ENCODE results near the gene LZIC. TPM values are rescaled to one million over a fixed set of nuclear protein-coding genes. Genes with fewer than 3 reads are reported as not detected.
"Not testable (repeated sequence)": the region's sequence is repeated elsewhere in the genome, so short reads cannot be mapped to it uniquely, and the experiment has no call there.

LZIC gene
- 10 to 100 TPM; 60.8 to 78.0 (median 71.9) TPM for polyA plus RNA-seq (ENCODE audit: insufficient read length in 4 of 4)

DNA sequence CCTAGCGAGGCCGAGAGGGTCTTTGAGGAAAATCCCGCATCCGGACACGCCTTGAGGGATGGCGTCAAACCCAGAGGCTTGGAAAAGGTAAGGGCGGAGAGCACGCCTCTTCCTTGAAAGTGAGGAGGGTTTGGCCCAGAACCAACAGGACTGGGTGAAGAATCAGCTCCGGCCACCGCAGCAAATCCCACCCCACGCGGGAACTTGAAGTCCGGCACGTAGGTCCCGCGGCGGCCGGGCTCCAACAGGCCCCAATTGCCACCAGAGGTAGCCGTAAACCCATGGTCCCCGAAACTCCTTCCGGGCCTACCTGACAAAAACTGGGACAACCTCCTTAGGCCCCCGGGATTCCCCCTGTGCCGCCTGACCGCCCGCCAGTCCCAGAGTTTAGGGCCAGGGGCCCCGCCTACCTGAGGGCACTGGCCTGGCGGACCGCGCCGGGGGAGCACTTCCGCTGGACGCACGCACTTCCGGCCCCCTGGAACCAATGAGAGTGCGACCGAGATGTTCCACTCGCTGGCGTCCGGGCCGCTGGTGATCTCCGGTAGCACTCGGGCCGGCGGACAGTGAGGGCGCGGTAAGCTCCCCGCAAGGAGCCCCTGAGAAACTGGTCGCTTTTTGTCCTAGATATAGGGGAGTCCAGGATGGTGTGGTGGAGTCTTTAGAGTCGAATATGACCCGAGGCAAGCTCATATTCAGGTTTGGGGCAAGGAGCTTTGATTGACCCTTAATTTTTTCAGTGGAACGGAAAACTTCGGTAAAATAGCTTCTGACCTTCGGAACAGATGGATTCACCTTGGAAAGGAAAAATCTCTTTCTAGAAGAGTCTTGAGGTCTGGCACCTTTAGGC, at the start of gene LZIC, which contains the start of gene NMNAT1:
Gene LZIC (minus strand): TSS at position 453 of the 850 bp plus-strand sequence. CDS start 6,772 bp downstream, outside the sequence.
Gene NMNAT1 (plus strand): TSS at position 537 of the 850 bp plus-strand sequence. CDS start 28,599 bp downstream, outside the sequence.
- DNase-seq (ENCODE audit: low read depth in 4 of 4, low spot score in 3 of 4) = peak; percentile 77 to 89 (median 82)

DNA sequence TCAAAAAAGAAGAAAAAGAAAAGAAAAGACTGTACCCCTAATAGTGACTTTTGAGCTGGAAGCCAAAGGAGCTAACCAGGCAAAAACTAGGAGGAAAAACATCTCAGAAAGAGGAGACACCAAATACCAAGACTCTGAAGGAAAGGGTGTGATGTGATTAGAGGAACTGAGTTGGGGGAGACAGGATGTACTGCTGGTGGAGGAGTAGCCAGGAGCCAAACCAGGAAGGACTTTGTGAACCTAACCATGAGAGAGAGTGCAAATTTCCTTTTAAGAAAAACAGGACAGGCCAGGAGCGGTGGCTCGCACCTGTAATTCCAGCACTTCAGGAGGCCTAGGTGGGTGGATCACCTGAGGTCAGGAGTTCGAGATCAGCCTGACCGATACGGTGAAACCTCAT, 49.7 kb upstream of the LZIC start:
- no peak for DNase-seq (ENCODE audit: low read depth in 4 of 4, low spot score in 3 of 4)

DNA sequence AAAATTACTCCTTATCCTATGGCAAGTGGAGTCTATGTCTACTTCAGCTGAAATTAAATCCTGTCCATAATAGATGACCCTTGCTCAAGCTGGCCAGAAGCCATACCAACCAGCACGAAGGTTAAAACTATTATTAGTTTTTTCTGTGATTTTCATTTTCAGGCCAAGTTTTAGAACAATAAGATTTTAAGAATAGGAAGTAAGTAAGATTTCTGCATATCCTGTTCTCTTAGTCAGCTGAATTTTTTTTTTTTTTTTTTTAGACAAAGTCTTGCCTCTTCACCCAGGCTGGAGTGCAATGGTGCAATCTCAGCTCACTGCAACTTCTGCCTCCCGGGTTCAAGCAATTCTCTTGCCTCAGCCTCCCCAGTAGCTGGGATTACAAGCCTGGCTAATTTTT, 47.8 kb upstream of the LZIC start:
- DNase-seq (ENCODE audit: low read depth in 4 of 4, low spot score in 3 of 4) = no peak

DNA sequence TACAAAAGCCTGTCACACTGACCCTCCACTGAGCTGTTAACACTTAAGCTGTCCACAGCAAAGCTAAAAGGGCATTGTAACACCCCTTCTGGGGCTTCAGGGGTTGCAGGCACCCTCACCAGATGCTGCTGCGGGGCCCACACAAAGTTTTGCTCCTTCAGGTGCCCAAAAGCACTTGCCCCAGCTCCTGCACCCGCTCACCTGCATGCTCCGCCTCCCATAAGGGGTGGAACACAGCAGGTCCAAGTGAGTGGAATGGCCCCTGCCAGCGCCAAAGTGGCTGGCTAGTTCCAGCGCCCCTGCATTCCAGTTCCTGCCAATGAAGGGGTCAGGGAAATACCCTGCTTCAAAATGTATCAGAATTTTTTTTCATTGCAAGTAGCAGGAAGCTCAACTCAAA, 46.6 kb upstream of the LZIC start:
- no peak for DNase-seq (ENCODE audit: low read depth in 4 of 4, low spot score in 3 of 4)

DNA sequence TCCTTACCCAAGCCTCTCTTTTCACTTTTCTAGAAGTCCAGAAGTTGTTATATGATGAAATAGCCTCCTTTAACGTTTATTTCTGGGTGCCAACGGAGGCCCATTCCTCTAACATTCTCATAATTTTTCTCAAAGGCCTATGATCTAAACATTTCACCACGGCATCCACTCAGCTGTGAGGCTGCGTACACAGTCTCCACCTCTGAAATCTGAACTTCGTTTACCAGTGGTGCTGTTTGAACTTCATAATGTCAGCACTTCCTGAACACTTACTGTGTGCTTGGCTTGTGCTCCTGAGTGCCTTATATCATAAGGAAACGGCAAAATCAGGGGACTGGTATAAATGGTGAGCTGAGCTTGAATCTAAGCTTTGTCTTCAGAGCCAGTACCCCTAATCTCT, 41.8 kb upstream of the LZIC start:
- DNase-seq (ENCODE audit: low read depth in 4 of 4, low spot score in 3 of 4) = no peak

DNA sequence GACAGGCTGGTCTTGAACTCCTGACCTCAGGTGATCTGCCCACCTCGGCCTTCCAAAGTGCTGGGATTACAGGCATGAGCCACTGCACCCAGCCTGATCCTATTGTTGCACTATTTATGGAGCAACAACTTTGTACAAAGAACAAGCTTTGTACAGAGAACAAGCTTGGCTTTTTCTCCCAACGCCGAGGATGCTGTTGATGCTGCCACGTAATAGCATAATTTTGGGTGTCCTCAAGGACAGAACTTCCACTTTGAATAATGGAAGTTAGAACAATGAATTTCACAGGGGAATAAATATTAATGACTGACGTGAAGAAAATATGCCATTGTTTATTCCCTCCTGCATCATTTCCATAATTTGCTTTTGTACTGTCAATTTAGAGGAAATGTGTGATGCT, 41.1 kb upstream of the LZIC start:
- DNase-seq (ENCODE audit: low read depth in 4 of 4, low spot score in 3 of 4) = no peak

DNA sequence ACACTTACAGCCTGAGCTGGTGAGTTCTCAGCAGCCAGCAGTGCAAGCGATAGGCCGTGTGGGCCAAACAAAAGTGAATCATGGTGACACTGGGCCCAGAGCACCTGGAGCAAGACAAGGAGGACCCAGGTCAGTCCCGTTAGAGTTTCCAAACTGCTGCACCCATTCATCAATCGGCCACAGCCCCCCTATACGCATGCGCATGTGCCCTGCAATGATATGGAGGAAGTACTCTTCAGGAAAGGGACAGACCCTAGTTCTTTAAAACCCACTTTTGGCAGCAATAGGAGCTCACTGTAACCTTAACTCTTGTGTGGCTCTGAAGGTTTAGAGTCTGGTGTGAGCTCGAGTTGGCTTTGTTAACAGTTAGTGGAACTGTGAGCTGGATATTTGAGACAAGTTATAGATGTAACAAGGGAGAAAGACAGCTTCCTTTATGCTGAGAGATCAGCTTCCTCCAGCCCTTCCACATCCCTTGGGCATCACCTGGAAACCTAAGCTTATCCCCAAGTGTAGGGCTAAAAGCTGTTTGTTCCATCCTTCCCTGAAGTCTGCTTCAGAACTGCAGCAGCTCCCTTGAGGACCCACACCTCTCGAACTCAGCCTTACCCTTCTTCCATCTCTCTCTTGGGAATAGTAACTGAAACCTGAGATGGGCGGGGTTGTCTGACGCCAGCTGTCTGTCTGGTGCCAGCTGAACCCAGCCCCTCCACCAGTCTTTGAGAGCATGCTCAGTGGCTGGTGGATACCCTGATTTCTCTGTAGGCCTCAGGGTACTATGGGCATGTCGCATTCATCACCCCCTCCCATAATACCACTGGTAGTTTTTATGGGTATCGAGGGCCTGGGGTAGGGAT, 17.7 kb upstream of the LZIC start:
- DNase-seq (ENCODE audit: low read depth in 4 of 4, low spot score in 3 of 4) = peak in 1 of 4 donors; percentile 5

DNA sequence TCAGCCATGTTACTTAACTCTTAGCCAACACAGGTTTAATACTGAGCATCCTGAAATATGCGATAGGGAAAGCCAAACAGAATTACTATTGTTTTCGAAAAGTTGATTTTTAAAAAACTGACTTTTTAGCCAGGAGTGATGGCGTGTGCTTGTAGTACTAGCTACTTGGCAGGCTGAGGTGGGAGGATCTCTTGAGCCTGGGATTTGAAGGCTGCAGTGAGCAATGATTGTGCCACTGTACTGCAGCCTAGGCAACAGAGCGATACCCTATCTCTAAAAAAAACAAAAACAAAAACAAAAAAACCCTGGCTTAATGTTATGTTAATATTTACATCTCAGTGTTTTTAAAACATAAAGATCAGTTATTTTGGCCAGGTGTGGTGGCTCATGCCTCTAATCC, 16.8 kb upstream of the LZIC start:
- no peak for DNase-seq (ENCODE audit: low read depth in 4 of 4, low spot score in 3 of 4)

DNA sequence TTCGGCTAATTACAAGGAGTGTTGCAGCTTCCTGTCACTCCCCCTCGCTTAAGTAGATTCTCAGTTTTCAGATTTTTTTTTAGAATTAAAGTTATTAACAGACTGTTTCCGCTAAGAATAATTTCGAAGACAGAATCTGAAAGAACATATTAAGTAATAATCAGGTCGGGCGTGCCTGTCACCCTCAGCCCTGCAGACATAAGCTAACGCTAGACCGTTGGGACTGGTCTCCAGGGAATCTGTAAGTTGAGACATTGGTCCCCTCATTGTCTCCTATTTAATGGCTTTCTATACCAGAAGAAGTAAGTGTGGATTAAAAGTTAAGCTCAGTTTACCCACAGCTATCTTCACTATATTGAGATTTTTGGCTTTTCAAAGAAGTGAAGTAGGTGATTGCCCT, 14.5 kb upstream of the LZIC start:
- DNase-seq (ENCODE audit: low read depth in 4 of 4, low spot score in 3 of 4) = no peak

DNA sequence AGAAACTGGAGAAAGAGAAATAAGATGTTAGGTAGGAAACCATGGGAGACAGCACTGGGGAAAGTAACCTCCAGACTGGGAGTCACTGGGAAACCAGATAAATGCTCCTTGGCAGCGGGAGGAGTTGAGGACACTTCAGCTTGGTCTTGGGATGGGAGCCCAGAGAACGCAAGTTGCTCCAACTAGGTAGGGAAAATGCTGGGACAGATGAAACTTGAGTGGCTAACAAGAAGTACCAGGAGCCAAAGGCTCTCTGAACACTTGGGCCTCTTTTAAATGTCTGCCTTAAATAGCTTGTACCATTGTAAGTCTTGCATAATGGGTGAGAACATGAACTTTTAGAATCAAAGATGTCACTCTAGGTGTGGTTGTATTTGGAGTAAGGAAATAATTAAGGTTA, 3.1 kb upstream of the LZIC start:
- no peak for DNase-seq (ENCODE audit: low read depth in 4 of 4, low spot score in 3 of 4)

DNA sequence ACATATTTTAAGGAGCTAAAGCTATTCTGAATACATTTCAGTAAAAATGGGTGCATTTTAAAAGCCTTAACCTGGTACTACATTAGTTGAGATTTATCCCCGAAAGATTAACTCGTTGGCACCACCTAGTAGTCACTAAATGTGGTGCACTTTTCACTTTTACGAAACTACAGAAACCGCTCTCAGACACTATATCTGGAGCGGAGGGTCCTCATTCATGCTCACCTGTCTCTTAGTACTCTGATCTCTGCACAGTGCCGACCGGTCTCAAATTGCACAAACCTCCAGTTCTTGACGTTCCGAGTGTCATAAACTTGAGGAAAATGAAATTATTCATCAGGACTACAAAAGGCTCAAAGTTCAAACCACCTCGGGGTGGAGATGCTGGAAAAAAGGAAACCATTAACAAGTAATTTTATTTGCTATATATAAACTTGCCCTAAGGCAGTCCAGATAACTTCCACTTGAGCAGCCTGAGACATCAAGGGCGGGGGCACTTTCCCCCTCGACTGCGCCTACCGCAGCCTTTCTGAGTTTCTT, 722 bp downstream of the LZIC start:
- DNase-seq (ENCODE audit: low read depth in 4 of 4, low spot score in 3 of 4) = peak in 2 of 4 donors; percentile 16 to 18

DNA sequence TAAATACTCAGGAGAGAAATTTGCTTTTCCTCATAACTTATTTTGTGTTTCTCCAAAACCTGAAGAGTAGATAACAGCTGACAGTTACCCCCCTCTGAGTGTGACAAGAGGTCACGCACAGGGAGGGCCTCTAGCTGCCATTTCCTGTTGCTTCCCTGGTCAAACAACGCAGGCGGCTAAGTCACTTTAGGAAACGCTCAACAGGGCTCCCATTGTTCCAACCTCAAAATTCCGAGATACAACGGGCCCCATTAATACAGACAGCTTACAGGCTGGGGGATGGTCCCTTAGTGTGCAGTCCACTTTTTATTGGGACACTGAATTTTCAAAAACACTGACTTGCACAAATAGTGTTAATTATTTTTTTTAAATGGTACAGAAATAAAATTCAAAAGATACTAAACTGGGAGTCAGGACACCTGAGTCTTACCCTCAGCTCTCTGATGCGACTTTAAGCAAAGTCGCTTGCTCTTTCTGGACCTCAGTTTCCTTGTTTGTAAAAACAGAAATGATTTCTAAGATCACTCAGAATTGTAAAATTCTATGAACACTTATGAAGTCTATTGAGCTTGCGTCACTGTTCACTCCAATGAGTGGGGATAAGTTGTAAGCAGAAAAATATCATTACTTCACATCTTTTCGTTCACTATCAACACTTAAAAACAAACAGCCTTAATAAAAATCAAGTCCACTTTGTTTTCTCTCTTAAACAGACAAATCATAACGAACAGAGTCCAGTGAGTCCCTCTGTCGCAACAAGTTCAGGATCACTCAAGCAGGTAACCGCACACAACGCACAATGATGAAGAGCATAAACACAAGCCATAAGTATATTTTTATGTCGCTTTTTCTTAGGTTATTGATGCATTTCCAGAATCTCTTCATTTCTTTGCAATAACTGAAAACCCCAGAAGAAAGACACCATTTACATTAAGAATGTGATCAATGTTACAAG, 13.5 kb downstream of the LZIC start:
- DNase-seq (ENCODE audit: low read depth in 4 of 4, low spot score in 3 of 4) = no peak

DNA sequence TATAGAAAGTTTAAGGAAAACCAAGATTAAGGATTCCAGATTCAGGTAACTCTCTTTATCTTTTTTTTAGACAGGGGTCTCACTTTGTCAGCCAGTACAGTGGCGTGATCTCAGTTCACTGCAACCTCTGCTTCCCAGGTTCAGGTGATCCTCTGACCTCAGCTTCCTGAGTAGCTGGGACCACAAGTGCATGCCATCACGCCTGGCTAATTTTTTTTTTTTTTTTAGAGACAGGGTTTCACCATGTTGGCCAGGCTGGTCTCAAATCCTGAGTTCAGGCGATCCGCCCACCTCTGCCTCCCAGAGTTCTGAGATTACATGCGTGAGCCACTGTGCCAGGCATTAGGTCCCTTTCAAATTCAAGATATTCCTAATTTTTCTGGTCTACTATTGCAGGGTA, 15.9 kb downstream of the LZIC start:
- DNase-seq (ENCODE audit: low read depth in 4 of 4, low spot score in 3 of 4) = no peak

DNA sequence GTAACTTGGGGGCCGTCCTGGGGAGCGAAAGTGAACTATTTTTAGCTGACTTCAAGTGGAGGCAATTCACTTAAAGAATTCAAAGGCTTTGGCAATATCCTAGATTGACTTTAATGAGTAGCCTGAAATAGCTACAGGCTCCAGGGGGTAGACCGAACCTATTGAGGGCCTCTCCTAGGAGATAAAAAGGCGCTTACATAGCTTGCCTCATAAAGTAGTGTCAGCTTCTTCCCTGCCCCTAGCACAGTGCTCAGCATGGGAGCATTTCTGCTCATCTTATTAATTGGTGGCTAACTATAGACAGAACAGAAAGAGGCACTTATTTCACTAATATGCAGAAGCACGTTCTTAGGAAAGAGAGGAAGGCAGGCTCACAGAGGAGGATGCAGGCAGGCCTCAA, 20.8 kb downstream of the LZIC start:
- no peak for DNase-seq (ENCODE audit: low read depth in 4 of 4, low spot score in 3 of 4)

DNA sequence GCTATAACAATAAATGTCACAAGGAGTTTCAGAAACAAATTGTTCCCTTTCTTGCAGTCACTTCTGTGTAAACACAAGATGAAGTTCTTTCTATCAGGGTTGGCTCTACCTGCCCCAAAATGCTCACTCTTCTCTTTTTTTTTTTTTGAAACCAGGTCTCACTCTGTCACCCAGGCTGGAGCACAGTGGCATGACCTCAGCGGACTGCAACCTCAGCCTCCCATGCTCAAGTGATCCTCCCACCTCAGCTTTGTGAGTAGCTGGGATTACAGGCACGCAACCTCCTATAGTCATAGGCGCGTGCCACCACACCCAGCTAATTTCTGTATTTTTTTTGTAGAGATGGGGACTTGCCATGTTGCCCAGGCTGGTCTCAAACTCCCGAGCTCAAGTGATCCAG, 22.6 kb downstream of the LZIC start:
- DNase-seq (ENCODE audit: low read depth in 4 of 4, low spot score in 3 of 4) = no peak

DNA sequence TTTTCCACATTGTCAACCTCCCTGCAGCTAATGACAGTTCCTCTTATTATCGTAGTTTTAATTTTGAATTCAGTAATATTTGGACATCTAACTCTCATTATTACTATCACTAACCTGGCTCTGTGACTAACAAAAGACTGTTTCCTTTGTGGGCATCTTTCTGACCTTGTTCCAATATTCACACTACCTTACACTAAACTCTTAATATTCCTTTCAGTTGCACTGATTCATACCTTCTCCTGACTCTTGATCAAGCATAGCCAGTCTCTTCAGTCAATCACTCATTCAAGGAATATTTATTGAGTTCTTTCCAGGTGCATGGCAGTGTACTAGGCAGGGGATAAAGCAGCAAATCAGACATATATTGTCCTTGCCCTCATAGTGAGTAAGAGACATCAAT, 25.3 kb downstream of the LZIC start:
- no peak for DNase-seq (ENCODE audit: low read depth in 4 of 4, low spot score in 3 of 4)

DNA sequence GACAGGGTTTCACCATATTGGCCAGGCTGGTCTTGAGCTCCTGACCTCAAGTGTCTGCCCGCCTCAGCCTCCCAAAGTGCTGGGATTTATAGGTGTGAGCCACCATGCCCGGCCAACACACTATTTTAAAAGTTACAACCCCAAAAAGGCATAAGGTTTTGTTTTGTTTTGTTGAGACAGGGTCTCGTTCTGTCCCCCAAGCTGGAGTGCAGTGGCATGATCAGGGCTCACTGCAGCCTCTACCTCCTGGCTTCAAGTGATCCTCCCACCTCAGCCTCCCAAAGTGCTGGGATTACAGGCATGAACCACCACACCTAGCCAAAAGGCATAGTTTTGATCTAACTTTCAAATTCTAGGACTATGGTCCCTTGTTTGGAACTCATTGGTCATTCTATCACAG, 25.7 kb downstream of the LZIC start:
- DNase-seq (ENCODE audit: low read depth in 4 of 4, low spot score in 3 of 4) = not testable (repeated sequence)

DNA sequence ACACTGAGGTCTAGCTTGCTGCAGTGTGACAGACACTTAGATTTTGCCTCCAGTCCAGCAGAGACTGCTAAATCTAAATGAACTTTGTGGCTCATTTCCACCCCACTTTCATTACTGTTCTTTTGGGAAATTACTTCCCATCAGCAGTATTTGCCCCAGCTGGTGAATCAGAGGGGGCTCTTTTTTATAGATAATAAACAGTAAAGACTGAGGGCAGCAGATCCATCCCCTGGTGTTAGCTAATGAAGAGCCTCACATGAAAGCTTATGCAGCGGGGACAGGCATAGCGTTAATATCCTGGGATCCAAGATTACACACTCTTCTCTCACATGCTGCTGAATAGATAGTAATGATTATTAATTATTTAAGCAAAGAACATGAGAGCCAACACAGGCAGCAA, 26.7 kb downstream of the LZIC start:
- no peak for DNase-seq (ENCODE audit: low read depth in 4 of 4, low spot score in 3 of 4)

DNA sequence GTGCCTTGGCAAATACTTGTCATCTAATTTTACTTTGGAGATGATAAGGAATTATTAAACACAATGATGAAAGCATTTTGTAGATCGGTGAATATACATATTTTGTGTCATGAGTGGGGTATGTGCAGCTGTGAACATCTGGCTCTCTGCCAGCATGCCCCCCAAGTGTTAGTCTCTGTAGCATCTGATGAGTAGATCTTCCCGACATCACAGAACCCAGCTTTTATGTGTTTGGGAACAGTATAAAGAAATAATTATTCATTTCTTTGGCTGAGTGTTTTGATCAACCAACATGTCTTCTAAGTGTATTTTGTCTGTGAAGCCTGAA, 28.6 kb downstream of the LZIC start:
- no peak for DNase-seq (ENCODE audit: low read depth in 4 of 4, low spot score in 3 of 4)

DNA sequence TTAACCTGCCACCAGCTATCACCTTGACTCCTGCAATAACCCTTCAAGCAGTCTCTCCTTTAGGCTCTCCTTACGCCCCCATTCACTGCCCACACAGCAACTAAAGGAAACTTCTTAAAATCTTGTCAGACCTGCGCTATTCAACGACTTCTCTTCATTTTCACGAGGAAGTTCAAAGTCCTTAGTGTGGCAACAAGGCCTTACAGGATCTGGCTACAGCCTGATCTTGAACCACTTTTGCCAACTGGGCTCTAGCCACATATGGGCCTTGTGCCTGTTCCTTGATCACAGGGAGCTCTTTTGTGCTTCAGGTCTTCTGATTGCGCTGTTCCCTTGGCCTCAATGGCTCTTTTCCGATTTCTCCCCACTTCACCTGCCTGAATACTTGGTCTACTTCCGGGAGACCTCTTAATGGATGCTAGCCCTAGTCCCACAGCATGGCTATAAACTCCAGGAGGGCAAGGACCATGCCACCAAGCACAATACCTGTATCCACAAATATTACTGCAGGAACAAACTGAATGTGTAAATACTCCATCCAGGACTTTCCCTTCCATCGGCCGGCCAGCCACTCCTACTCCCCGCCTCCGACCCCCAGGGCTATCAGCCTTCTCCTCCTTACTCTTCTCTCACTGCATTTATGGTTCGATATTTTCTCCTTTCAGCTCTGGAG, 30.8 kb downstream of the LZIC start:
- no peak for DNase-seq (ENCODE audit: low read depth in 4 of 4, low spot score in 3 of 4)

Data from left renal pelvis (tissue), 4 donors.